ENCODE results near the gene PGRMC2.

DNA sequence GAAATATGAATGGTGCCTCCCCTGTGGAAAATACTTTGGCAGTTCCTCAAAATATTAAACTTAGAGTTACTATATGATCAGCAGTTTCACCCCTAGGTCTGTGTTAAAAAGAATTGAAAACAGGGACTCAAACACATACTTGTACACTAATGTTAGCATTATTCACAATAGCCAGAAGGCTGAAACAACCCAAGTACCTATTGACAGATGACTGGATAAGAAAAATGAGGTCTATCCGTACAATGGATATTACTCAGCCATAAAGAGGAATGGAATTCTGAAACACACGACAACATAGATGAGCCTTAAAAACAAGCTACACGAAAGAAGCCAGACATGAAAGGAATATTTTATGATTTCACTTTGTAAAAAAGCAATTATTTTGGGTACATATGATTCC lies 54.9 kb downstream of the PGRMC2 start:
- TF ChIP-seq ZC3H10 (CRISPR knock-in tag; IDR thresholded peaks at IDR 0.05) = no peak
- TF ChIP-seq, protein P1, sequence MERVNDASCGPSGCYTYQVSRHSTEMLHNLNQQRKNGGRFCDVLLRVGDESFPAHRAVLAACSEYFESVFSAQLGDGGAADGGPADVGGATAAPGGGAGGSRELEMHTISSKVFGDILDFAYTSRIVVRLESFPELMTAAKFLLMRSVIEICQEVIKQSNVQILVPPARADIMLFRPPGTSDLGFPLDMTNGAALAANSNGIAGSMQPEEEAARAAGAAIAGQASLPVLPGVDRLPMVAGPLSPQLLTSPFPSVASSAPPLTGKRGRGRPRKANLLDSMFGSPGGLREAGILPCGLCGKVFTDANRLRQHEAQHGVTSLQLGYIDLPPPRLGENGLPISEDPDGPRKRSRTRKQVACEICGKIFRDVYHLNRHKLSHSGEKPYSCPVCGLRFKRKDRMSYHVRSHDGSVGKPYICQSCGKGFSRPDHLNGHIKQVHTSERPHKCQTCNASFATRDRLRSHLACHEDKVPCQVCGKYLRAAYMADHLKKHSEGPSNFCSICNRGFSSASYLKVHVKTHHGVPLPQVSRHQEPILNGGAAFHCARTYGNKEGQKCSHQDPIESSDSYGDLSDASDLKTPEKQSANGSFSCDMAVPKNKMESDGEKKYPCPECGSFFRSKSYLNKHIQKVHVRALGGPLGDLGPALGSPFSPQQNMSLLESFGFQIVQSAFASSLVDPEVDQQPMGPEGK (CRISPR knock-in tag; IDR thresholded peaks at IDR 0.05; ENCODE audit: borderline replicate concordance) = no peak
- no peak for TF ChIP-seq ZNF70 (CRISPR knock-in tag; IDR thresholded peaks at IDR 0.05)
- no peak for TF ChIP-seq SNAI2 (CRISPR knock-in tag; IDR thresholded peaks at IDR 0.05)
- TF ChIP-seq ZFP3 (CRISPR knock-in tag; IDR thresholded peaks at IDR 0.05) = no peak
- TF ChIP-seq, protein P2, sequence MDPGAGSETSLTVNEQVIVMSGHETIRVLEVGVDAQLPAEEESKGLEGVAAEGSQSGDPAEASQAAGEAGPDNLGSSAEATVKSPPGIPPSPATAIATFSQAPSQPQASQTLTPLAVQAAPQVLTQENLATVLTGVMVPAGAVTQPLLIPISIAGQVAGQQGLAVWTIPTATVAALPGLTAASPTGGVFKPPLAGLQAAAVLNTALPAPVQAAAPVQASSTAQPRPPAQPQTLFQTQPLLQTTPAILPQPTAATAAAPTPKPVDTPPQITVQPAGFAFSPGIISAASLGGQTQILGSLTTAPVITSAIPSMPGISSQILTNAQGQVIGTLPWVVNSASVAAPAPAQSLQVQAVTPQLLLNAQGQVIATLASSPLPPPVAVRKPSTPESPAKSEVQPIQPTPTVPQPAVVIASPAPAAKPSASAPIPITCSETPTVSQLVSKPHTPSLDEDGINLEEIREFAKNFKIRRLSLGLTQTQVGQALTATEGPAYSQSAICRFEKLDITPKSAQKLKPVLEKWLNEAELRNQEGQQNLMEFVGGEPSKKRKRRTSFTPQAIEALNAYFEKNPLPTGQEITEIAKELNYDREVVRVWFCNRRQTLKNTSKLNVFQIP (CRISPR knock-in tag; IDR thresholded peaks at IDR 0.05; ENCODE audit: borderline replicate concordance, low read depth) = no peak
- TF ChIP-seq, protein P3, sequence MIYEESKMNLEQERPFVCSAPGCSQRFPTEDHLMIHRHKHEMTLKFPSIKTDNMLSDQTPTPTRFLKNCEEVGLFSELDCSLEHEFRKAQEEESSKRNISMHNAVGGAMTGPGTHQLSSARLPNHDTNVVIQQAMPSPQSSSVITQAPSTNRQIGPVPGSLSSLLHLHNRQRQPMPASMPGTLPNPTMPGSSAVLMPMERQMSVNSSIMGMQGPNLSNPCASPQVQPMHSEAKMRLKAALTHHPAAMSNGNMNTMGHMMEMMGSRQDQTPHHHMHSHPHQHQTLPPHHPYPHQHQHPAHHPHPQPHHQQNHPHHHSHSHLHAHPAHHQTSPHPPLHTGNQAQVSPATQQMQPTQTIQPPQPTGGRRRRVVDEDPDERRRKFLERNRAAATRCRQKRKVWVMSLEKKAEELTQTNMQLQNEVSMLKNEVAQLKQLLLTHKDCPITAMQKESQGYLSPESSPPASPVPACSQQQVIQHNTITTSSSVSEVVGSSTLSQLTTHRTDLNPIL (CRISPR knock-in tag; IDR thresholded peaks at IDR 0.05; ENCODE audit: low read depth) = no peak
- no peak for TF ChIP-seq ZFP30 (CRISPR knock-in tag; IDR thresholded peaks at IDR 0.05)
- TF ChIP-seq PPARA (CRISPR knock-in tag; IDR thresholded peaks at IDR 0.05; ENCODE audit: borderline replicate concordance) = no peak
- TF ChIP-seq, protein P4, sequence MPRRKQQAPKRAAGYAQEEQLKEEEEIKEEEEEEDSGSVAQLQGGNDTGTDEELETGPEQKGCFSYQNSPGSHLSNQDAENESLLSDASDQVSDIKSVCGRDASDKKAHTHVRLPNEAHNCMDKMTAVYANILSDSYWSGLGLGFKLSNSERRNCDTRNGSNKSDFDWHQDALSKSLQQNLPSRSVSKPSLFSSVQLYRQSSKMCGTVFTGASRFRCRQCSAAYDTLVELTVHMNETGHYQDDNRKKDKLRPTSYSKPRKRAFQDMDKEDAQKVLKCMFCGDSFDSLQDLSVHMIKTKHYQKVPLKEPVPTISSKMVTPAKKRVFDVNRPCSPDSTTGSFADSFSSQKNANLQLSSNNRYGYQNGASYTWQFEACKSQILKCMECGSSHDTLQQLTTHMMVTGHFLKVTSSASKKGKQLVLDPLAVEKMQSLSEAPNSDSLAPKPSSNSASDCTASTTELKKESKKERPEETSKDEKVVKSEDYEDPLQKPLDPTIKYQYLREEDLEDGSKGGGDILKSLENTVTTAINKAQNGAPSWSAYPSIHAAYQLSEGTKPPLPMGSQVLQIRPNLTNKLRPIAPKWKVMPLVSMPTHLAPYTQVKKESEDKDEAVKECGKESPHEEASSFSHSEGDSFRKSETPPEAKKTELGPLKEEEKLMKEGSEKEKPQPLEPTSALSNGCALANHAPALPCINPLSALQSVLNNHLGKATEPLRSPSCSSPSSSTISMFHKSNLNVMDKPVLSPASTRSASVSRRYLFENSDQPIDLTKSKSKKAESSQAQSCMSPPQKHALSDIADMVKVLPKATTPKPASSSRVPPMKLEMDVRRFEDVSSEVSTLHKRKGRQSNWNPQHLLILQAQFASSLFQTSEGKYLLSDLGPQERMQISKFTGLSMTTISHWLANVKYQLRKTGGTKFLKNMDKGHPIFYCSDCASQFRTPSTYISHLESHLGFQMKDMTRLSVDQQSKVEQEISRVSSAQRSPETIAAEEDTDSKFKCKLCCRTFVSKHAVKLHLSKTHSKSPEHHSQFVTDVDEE (CRISPR knock-in tag; IDR thresholded peaks at IDR 0.05) = no peak
- TF ChIP-seq ISL1 (CRISPR knock-in tag; IDR thresholded peaks at IDR 0.05) = no peak
- no peak for TF ChIP-seq CSDC2 (CRISPR knock-in tag; IDR thresholded peaks at IDR 0.05)
- TF ChIP-seq TOX (CRISPR knock-in tag; IDR thresholded peaks at IDR 0.05; ENCODE audit: borderline replicate concordance) = no peak
